ENCODE results near the gene MAGI2.

The MAGI2 gene

GRCh38 chr7:79257959-79258358 is 195.5 kb downstream of the MAGI2 start:
- DNase-seq (ENCODE audit: low spot score): no peak

DNA sequence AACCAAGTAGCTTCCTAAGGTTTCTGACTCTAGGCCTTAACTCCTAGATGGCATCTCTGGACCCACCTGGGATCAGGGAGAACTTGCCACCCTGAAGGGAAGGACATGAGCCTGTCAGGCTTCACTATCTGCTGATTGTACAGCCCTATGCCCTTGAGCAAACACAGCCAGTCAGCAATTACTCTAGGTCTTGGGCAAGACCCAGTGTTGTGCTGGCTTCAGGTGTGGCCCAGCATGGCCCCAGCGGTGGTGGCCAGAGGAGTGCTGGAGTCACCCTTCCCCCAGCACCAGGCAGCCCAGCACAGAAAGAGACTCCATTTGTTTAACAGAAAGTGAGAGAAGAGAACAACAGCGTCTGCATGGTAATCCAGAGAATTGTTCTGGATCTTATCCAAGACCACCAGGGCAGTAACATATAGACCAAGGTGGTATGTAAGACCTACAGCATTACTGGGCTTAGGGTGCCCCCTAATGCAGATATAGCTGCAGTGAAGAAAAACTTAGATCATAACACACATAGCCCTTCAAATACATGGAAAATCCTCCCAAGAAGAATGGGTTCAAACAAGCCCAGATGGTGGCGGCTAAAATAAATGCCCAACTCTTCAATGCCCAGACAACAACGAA is 207.7 kb downstream of the MAGI2 start:
- DNase-seq (ENCODE audit: low spot score): no peak

DNA sequence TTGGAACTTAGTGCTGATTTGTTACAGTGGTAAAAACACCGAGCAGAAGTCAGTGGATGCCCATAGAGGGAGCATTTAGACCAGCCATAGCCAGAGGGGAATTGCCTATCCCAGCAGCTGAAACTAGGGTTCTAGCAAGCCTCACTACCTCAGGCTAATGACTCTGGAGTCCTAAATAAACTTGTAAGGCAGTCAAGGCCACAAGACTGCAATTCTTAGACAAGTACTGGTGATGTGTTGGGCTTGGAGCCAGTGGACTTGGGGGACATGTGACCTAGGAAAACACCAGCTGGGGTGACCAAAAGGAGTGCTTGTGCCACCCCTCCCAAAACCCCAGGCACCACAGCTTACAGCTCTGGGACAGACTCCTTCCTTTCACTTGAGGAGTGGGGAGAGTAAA is 209.0 kb downstream of the MAGI2 start:
- no peak for DNase-seq (ENCODE audit: low spot score)

DNA sequence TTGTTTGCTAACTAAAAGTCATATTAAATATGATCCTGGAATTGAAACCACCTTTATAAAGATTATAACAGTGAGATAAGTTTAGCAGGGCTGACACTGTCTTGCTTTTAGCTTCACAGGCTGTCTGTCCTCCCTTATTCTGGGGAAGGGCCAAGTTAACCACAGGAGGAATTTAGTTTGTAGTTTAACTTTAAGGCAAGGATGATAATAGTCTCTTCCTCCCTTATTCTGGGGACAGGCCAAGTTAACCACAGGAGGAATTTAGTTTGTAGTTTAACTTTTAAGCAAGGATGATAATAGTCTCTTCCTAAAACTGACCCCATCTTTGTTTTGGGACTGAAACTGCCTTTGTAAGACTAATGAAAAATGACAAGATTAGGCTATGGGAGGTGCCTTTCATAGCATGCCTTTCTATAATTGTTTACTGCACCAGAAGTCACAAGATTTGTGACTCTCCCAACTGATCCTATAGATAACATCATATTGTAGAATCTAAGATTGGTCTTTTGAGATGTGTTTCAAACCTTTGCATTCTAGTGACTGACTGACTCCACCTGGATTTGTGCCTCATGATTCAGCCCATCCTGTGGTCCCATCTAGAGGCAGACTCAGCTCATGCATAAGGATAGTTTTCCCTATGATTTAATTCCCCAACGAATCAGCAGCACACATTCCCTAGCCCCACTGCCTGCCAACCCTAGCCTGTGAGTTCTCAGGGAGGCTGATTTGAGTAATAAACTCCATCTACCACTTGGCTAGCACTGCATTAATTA is 212.0 kb downstream of the MAGI2 start:
- DNase-seq (ENCODE audit: low spot score): peak; percentile 60

DNA sequence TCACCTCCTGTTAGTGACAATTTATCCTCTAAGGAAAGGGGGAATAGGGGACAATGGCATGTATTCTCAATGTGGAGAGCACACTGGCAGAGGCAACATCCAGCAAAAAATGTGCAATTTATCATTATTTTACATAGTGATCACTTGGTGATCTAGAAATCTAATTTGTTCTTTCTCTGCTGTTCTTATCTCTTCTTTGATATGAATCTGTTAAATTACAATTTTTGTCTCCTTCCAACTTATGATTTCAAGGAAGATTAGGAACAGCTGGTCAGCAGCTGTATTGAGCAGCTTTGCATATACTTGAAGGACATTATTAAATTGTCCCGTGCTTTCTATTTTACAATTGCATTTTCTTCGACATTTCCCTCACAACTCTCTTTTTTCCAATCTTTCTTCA is 213.1 kb downstream of the MAGI2 start:
- no peak for DNase-seq (ENCODE audit: low spot score)

DNA sequence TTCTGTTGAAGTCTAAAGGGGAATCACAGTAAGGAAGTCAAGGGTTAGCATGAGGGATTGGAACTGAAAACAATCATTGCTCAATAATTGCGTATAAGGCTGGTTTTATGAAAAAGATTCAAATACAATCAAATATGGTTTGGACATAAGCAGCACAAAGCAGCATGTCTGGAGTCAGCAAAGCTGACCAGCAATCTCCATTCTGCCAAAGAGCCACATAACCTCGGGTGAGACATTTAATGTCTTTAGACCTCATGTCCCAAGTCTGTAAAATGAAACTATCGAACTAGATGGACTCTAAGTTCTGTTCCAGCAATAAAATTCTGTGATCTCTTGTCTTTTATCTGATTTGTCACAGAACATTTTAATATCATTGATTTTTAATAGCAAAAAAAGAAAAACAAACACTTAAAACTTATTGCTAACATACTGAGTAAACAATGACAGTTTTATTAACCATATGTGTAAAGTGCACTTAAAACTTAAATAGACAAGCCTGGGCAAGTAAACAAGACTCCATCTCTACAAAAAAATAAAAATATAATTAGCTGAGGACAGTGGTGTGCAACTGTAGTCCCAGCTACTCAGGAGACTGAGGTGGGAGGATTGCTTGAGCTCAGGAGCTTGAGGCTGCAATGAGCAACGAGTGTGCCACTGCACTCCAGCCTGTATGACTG is 217.0 kb downstream of the MAGI2 start:
- DNase-seq (ENCODE audit: low spot score): no peak

- no peak for DNase-seq (ENCODE audit: low spot score)
Observed at GRCh38 chr7:79227044-79227443, 226.4 kb downstream of the MAGI2 start.

- DNase-seq (ENCODE audit: low spot score): no peak
Observed at GRCh38 chr7:79221211-79221610, 232.3 kb downstream of the MAGI2 start.

- no peak for DNase-seq (ENCODE audit: low spot score)
Observed at GRCh38 chr7:79217976-79218626, 235.4 kb downstream of the MAGI2 start.

DNA sequence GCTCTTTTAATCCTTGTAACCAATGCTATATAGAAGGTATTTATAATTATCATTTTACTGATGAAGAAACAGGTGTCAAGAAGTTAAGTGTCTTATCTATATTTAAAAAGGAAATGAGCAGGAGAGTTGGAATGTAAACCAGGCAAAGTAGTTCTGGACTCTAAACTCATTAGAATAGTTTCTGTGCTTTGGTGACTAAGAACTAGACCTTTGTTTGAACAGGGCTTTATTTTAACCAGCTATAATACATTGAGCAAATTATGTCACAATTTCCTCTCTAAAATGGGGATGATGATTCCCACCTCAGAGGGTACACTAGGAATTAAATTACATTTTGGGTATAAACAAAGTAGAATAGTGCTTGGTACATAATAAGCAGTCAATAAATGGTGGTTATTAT is 236.0 kb downstream of the MAGI2 start:
- DNase-seq (ENCODE audit: low spot score): peak; percentile 31

DNA sequence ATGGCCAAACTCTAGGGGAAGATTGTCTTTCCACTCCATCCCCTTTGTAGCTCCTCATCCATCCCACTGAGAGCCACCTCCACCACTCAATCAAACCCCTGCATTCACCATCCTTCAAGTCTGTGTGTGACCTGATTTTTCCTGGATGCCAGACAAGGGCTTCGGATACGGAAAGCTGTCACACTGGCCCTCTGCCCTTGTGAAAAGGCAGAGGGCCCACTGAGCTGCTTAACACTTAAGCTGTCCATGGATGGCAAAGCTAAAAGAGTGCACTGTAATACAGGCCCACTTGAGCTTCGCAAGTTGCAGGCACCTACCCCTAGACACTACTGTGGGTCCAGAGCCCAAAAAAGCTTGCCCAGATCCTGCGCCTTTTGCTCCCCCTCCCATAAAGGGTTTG is 237.2 kb downstream of the MAGI2 start:
- DNase-seq (ENCODE audit: low spot score): no peak

- no peak for DNase-seq (ENCODE audit: low spot score)
Observed at GRCh38 chr7:79212334-79212733, 241.1 kb downstream of the MAGI2 start.

GRCh38 chr7:79211724-79212123 is 241.7 kb downstream of the MAGI2 start:
- no peak for DNase-seq (ENCODE audit: low spot score)

DNA sequence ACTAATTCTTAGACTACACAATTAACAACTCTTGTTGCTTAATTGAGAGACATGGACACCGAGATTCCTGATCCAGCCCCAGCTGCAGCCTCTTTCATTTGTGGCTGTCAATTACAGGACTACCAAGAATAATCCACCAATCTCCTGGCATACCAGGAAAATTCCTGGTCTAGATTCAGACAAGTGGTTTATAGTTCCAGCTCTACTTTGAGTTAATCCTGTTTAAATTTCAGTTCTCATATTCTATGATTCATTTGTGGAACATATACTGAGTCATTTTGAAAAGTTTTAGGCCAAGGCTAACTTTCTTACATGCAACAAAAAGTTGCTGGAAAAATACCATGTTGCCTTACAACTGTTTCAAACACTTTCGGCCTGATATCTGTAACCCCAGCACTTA is 253.5 kb downstream of the MAGI2 start:
- DNase-seq (ENCODE audit: low spot score): peak; percentile 26

- no peak for DNase-seq (ENCODE audit: low spot score)
Observed at GRCh38 chr7:79199266-79199665, 254.2 kb downstream of the MAGI2 start.

- DNase-seq (ENCODE audit: low spot score): no peak
Observed at GRCh38 chr7:79185605-79186004, 267.9 kb downstream of the MAGI2 start.

DNA sequence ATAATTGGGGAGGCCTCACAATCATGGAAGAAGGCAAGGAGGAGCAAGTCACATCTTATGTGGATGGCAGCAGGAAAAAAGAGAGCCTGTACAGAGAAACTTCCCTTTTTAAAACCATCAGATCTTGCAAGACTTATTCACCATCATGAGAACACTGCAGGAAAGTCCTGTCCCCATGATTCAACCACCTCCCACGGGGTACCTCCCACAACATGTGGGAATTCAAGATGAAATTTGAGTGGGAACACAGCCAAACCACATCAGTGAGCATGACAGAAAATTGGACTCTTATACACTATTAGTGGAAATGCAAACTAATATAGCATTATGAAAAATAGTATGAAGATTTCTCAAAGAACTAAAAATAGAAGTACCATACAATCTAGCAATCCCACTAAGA is 271.2 kb downstream of the MAGI2 start:
- DNase-seq (ENCODE audit: low spot score): no peak

DNA sequence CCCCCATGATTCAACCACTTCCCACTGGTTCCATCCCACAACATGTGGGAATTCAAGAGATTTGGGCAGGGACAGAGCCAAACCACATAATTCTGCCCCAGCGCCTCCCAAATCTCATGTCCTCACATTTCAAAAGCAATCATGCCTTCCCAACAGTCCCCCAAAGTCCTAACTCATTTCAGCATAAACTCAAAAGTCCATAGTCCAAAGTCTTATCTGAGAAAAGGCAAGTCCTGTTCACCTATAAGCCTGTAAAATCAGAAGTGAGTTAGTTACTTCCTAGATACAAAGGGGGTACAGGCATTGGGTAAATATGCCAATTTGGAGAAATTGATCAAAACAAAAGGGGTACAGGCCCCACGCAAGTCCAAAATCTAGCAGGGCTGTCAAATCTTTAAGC is 272.9 kb downstream of the MAGI2 start:
- no peak for DNase-seq (ENCODE audit: low spot score)

DNA sequence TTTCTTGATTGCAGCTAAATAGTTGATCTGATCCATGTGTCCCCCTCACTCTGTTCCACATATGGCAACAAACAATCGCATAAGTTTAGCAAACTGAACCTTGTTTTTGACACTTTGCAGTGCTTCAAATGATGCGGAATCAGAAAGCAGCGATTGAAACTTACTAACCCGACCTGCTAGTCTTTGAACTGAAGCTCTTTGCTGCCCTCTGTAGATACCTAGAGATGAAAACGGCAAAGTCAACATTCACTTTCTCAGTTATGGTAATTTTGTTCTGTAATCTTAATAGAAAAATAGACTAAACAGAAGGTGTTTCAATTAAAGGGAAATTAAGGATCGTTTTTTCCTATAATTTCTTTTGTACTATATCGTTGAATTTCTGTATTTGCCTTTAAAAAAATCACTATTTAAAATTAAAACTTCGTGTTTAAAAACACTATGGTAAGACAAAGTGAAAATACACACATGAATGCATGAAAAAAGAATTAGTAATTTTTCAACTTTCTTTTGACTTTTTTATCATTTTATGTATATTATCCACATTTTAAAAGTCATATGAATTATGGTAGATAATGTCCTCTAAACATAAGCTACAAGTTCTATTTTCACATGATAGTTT is 276.5 kb downstream of the MAGI2 start:
- DNase-seq (ENCODE audit: low spot score): peak; percentile 44

DNA sequence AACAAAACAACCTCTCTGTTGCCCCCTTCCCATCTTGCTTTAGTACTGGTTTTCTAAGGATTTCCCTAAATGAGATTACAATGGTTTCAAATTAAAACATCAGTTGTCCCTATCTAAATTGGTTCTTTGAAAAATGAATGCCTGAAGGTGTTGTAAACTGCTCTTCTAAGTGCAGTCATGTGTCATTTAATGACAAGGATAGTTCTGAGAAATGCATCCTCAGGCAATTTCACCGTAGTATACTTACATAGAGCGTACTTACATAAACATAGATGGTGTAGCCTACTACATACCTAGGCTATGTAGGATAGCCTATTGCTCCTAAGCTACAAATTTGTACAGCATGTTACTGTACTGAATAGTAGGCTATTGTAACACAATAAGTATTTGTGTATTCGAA is 278.1 kb downstream of the MAGI2 start:
- DNase-seq (ENCODE audit: low spot score): no peak

DNA sequence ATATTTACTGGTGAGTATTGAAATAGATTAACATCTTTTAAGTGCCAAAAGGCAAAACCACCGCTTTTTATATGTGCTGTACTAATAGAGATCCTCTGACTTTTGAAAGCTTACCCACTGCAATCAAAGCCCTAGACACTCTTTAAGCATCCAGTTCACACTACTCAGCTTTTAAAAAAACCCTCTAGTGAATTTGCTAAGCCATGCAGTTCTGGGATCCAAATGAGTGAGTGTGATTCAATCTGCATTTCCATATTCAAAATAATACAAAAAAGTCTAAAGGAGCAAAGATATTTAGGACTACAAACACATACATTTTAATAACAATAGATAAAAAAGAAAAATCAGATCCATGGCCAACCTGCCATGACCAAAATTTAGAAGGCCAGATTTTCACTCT is 288.2 kb downstream of the MAGI2 start:
- DNase-seq (ENCODE audit: low spot score): no peak

DNA sequence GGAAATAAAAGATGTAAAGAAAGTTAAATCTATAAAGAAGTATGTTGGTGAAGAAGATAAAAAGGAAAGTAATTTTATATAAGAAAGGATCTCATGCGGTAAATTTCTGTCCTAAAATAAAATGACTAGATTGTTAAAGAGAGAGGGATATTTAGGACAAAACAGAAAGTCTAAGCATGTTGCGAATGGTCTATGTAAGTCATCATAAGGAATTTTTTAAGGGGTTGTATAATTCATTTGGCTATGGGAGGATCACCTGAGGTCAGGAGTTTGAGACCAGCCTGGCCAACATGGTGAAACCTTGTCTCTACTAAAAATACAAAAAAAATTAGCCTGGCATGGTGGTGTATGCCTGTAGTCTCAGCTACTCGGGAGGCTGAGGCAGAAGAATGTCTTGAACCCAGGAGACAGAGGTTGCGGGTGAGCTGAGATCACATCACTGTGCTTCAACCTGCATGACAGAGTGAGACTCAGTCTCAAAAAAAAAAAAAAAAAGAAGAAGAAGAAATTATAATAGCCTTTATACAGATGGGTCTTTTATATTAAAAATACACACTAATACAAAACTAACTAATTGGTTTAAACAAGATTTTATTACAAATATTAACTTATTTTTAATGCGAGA is 294.3 kb downstream of the MAGI2 start:
- DNase-seq (ENCODE audit: low spot score): no peak

Measured in AG20443 (cell line).